DOHH2 (cell line): ENCODE data around the gene KCNIP4.

Experiments used
- H3F3A ChIP-seq: fragments of 200-600 bp; sonication (generic), shearing (Covaris generic); 2 replicates; pipeline ENCODE4 v1.6.0; 2016; ENCODE audit warnings: antibody characterized with exemption, mild to moderate bottlenecking; ENCODE audit not compliant: control insufficient read depth, insufficient read depth
- H3K27ac ChIP-seq: fragments of 200-600 bp; sonication (generic); 2 replicates; pipeline ENCODE4 v1.5.1; 2014; ENCODE audit warnings: low read depth, mild to moderate bottlenecking, low read length, moderate library complexity
- H3K27me3 ChIP-seq: fragments of 200-600 bp; sonication (generic); 2 replicates; pipeline ENCODE4 v1.6.1; 2014; ENCODE audit warnings: mild to moderate bottlenecking, low read length, mixed read lengths; ENCODE audit not compliant: control insufficient read depth
- H3K36me3 ChIP-seq: fragments of 200-600 bp; sonication (generic); 2 replicates; pipeline ENCODE4 v1.6.1; 2014; ENCODE audit warnings: mild to moderate bottlenecking, low read length, moderate library complexity, mixed read lengths; ENCODE audit not compliant: control insufficient read depth
- H3K4me1 ChIP-seq: fragments of 200-600 bp; sonication (generic); 2 replicates; pipeline ENCODE4 v1.6.1; 2014; ENCODE audit warnings: mild to moderate bottlenecking, low read length, mixed read lengths; ENCODE audit not compliant: control insufficient read depth
- H3K4me2 ChIP-seq: fragments of 200-600 bp; sonication (generic); 2 replicates; pipeline ENCODE4 v1.6.0; 2014; ENCODE audit warnings: mild to moderate bottlenecking, low read length, moderate library complexity
- H3K4me3 ChIP-seq: fragments of 200-600 bp; sonication (generic); 2 replicates; pipeline ENCODE4 v1.5.1; 2014; ENCODE audit warnings: mild to moderate bottlenecking, low read length, mixed read lengths
- H3K79me2 ChIP-seq: fragments of 200-600 bp; sonication (generic); 2 replicates; pipeline ENCODE4 v1.6.1; 2014; ENCODE audit warnings: mild to moderate bottlenecking, low read length, mixed read lengths; ENCODE audit not compliant: control insufficient read depth
- H3K9me2 ChIP-seq: fragments of 200-600 bp; sonication (generic); replicated peaks from 2 replicates; pipeline ENCODE4 v1.6.1; 2014; ENCODE audit warnings: mild to moderate bottlenecking, low read length, mixed read lengths; ENCODE audit not compliant: control insufficient read depth
- H3K9me3 ChIP-seq: fragments of 200-600 bp; sonication (generic); 2 replicates; pipeline ENCODE4 v1.6.1; 2014; ENCODE audit warnings: antibody characterized with exemption, low read length, mixed read lengths; ENCODE audit not compliant: control insufficient read depth, insufficient read depth
- H4K20me1 ChIP-seq: fragments of 200-600 bp; sonication (generic); 2 replicates; pipeline ENCODE4 v1.6.0; 2014; ENCODE audit warnings: low read depth, mild to moderate bottlenecking, antibody characterized with exemption, low read length, moderate library complexity; ENCODE audit not compliant: control insufficient read depth, insufficient read depth
- CTCF ChIP-seq: fragments of 200-600 bp; sonication (generic); IDR thresholded peaks from one replicate; pipeline ENCODE4 v1.5.1; 2014; ENCODE audit warnings: antibody characterized with exemption, mild to moderate bottlenecking, low read depth, low read length; ENCODE audit not compliant: poor library complexity, severe bottlenecking
- EZH2phosphoT487 ChIP-seq: fragments of 200-600 bp; sonication (generic); IDR thresholded peaks from 2 replicates; pipeline ENCODE4 v1.6.1; 2017; ENCODE audit warnings: borderline replicate concordance, mild to moderate bottlenecking, antibody characterized with exemption, low read length, moderate library complexity, mixed read lengths

The KCNIP4 gene

DNA sequence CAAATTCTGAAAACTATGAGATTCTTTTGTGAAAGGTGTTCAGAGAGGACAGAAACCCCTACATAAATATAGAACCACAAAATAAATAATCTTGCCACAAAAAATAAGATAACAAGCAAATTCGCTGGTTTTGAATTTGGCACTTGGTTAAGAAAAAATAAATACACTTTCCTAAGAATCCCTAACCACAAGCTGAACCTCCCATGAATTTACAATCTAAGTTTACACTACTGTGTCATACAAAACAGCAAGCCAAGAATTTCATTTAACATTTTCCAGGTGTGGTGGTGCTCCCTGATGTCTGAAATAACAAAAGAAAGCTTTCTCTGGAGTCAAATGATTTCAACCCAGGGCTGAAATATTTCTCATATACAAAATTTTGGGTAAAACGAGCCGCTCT, 121.0 kb downstream of the KCNIP4 start:
- no peak overlapping the region for H3K4me3 ChIP-seq
- no peaks in the 10 kb centered on the region for H3K9me2 ChIP-seq
- no peaks in the 10 kb centered on the region for H4K20me1 ChIP-seq
- TF ChIP-seq CTCF: no peak
- no peak for TF ChIP-seq EZH2phosphoT487
- no peak overlapping the region for H3K4me2 ChIP-seq
- H3K27me3 ChIP-seq: no peaks in the 10 kb centered on the region
- H3K79me2 ChIP-seq: no peaks in the 10 kb centered on the region
- no peaks in the 10 kb centered on the region for H3F3A ChIP-seq
- H3K27ac ChIP-seq: no peak overlapping the region
- H3K9me3 ChIP-seq: no peaks in the 10 kb centered on the region
- H3K4me1 ChIP-seq: no peaks in the 10 kb centered on the region
- H3K36me3 ChIP-seq: no peaks in the 10 kb centered on the region

GRCh38 chr4:21826071-21826470, 122.5 kb downstream of the KCNIP4 start:
- H3K36me3 ChIP-seq: no peaks in the 10 kb centered on the region
- no peaks in the 10 kb centered on the region for H4K20me1 ChIP-seq
- H3F3A ChIP-seq: no peaks in the 10 kb centered on the region
- H3K9me2 ChIP-seq: no peaks in the 10 kb centered on the region
- H3K4me2 ChIP-seq: no peak overlapping the region
- no peaks in the 10 kb centered on the region for H3K79me2 ChIP-seq
- no peaks in the 10 kb centered on the region for H3K9me3 ChIP-seq
- no peak overlapping the region for H3K4me3 ChIP-seq
- no peak overlapping the region for H3K27ac ChIP-seq
- TF ChIP-seq EZH2phosphoT487 (no peak), CTCF (no peak)
- H3K4me1 ChIP-seq: no peaks in the 10 kb centered on the region
- H3K27me3 ChIP-seq: no peaks in the 10 kb centered on the region

DNA sequence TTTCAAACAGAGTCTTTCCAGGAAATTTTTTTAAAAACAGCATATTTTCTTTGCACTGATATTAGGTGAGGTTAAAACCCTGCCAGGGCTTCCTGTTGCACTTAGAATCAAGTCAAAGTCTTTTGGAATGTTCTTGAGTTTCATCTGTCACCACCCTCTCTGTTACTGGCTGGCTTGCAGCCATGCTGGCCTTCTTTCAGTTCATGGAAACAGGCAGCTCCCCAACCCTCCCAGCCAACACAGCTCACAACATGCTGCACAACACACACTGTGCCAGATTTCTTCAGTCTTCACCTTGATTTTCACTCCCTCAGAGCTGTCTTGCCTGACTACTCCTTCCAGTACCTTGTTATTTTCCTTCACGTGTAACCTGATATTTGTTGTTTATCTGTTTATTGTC, 129.5 kb downstream of the KCNIP4 start:
- H3F3A ChIP-seq: no peaks in the 10 kb centered on the region
- H3K36me3 ChIP-seq: no peaks in the 10 kb centered on the region
- H3K79me2 ChIP-seq: no peaks in the 10 kb centered on the region
- H3K4me1 ChIP-seq: no peaks in the 10 kb centered on the region
- H3K9me3 ChIP-seq: no peaks in the 10 kb centered on the region
- H3K4me2 ChIP-seq: no peak overlapping the region
- no peak overlapping the region for H3K4me3 ChIP-seq
- TF ChIP-seq EZH2phosphoT487 (no peak), CTCF (no peak)
- H3K9me2 ChIP-seq: no peaks in the 10 kb centered on the region
- no peaks in the 10 kb centered on the region for H3K27me3 ChIP-seq
- H4K20me1 ChIP-seq: no peaks in the 10 kb centered on the region
- H3K27ac ChIP-seq: no peak overlapping the region
